Liver (tissue), 3 donors: Measurements from ENCODE around the gene PDE12.

Source experiments
- CTCF ChIP-seq: fragments of 150-350 bp; IDR thresholded peaks from 2 replicates; pipeline ENCODE4 v1.5.1; 2017; ENCODE audit warnings: improper control_type of control experiment, low read depth, low read length; ENCODE audit not compliant: missing input control
- EGR1 ChIP-seq, 2 donors: IDR thresholded peaks; 2 replicates each; pipeline ENCODE4 v1.6.1; 2016 to 2018; ENCODE audit warnings: antibody characterized with exemption in 2 of 2, low read depth in 2 of 2
- JUND ChIP-seq, 2 donors: IDR thresholded peaks; 2 replicates each; pipeline ENCODE4 v1.6.1; 2016; ENCODE audit warnings: antibody characterized with exemption in 2 of 2
- RAD21 ChIP-seq, 2 donors: IDR thresholded peaks; 2 replicates each; pipeline ENCODE4 v1.6.1; 2016; ENCODE audit warnings: antibody characterized with exemption in 2 of 2, mild to moderate bottlenecking in 2 of 2
- REST ChIP-seq: IDR thresholded peaks from 2 replicates; pipeline ENCODE4 v1.6.1; 2016; ENCODE audit warnings: antibody characterized with exemption, mild to moderate bottlenecking
- TF ChIP-seq, protein P1 (sequence below): IDR thresholded peaks from 2 replicates; pipeline ENCODE4 v1.6.1; 2016; ENCODE audit warnings: antibody characterized with exemption
- donor health status: healthy.
- donor health status: healthy.

DNA sequence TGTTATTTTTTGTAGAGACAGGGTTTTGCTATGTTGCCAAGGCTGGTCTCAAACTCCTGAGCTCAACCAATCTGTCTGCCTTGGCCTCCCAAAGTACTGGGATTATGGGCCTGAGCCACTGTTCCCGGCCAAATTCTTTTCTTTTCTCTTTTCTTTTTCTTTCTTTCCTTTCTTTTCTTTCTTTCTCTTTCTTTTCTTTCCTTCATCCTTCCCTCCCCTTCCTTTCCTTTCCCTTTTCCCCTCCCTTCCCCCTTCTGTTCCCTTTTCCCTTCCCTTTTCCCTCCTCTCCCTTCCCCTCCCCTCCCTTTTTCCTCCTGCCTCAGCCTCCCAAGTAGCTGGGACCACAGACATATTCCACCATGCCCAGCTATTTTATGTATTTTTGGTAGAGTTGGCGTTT is 44.1 kb downstream of the PDE12 start:
- TF ChIP-seq CTCF = no peak
- no peak for TF ChIP-seq RAD21 (IDR thresholded peaks at IDR 0.05)
- no peak for TF ChIP-seq JUND (IDR thresholded peaks at IDR 0.05)
- TF ChIP-seq, protein P1, sequence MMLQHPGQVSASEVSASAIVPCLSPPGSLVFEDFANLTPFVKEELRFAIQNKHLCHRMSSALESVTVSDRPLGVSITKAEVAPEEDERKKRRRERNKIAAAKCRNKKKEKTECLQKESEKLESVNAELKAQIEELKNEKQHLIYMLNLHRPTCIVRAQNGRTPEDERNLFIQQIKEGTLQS = no peak
- TF ChIP-seq EGR1 (IDR thresholded peaks at IDR 0.05; ENCODE audit: low read depth in 2 of 2) = no peak
- TF ChIP-seq REST = no peak
